NCI-H69 (cell line): ENCODE results near the gene PTPRN2.

Experiments
- DNase-seq: peaks from one replicate; lab custom pipeline; 2025; lab: John Stamatoyannopoulos, UW

The PTPRN2 gene

GRCh38 chr7:158070222-158070920 lies 517.3 kb downstream of the PTPRN2 start:
- DNase-seq: no peak

- no peak for DNase-seq
Measured at GRCh38 chr7:158068853-158069252, 518.8 kb downstream of the PTPRN2 start.

DNA sequence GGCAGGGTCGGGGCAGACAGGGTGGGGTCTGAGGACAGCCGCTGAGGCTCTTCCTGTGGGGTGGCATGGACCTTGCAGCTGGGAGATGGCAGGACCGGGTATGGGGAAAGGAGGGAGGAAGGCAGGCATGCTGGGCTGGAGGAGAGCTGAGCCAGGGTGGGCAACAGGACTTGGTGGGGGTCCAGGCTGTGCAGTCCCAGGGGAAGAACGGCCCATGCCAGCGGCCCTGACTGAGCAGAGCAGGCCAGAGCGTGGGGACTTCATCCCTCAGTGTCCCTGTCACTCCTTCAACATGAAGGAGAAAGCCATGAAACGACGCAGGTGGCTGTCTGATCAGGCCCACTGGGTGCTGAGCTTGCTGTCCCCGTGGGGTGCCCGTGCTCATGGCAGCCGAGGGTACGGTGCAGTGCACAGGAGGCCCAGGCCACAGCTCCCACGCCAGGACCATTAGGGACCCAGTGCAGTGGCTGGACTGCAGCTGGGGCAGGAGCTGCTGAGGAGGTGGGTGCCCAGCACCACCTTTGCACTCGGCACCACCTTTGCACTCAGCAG lies 519.6 kb downstream of the PTPRN2 start:
- no peak for DNase-seq

DNA sequence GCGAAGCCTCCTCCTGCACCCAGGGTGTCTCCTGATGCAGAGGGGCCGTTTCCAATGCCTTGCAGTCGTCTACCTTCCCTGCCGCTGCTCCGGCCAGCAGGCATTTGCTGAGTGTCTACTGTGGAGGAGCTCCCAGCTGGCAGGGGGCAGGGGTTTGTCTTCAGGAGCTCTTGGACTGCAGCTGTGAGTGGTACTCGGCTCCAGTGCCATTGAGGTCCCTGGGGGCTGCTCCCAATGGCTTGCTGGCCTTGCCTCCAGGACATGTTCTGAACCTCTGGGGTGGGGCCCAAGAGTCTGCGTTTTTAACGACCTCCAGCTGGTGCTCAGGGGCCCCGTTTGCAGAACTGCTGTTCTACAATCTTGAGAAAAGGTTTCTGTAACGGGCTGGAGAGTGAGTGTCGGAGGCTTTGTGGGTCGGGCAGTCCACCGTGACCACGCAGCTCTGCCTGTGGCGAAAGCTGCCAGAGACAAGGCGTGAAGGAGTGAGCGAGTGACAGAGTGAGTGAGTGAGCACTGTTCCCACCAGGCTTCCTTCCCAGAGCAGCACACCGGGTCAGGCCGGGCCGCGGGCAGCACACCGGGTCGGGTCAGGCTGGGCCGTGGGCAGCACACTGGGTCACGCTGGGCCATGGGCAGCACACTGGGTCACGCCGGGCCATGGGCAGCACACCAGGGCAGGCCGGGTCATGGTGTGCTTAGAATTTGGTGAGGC lies 520.2 kb downstream of the PTPRN2 start:
- DNase-seq: peak; percentile 56

GRCh38 chr7:158066085-158066484 lies 521.5 kb downstream of the PTPRN2 start:
- no peak for DNase-seq

DNA sequence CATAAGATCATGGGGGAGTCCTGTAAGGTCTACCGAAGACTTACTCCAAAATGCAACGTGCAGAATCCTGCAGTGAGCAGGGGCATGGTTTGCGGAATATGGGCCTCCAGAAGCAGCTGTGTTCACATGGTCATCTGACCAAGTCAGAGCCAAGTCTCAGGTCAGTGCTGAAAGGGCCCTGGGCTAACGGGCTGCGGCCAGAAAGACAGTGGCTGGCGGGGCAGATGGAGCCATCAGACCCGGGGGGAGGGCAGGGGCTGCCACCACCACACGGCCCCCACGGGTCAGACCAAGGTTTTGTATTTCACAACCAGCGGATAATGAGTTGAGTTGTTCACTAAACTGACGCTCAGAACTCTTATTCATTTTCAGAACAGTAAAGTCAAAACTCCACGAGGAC lies 522.3 kb downstream of the PTPRN2 start:
- DNase-seq: no peak

DNA sequence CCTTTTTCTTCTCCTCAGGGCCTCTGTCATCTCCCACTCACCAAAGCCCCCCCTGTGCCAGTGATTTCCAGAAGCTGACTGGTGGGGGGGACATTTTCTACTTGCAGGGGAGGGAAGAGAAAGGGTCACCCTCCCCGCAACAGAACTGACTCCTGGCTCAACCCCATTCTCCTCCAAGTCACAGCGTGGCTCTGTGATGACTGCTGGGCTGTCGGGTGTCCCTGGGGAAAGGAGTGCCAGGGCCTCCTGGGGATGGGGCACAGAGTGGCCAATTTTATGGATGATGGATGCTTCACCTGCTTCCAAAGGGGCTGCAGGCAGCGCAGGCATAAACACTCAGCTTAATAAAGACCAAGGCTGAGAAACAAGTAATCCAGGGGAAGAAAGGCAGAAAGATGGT lies 523.0 kb downstream of the PTPRN2 start:
- no peak for DNase-seq

DNA sequence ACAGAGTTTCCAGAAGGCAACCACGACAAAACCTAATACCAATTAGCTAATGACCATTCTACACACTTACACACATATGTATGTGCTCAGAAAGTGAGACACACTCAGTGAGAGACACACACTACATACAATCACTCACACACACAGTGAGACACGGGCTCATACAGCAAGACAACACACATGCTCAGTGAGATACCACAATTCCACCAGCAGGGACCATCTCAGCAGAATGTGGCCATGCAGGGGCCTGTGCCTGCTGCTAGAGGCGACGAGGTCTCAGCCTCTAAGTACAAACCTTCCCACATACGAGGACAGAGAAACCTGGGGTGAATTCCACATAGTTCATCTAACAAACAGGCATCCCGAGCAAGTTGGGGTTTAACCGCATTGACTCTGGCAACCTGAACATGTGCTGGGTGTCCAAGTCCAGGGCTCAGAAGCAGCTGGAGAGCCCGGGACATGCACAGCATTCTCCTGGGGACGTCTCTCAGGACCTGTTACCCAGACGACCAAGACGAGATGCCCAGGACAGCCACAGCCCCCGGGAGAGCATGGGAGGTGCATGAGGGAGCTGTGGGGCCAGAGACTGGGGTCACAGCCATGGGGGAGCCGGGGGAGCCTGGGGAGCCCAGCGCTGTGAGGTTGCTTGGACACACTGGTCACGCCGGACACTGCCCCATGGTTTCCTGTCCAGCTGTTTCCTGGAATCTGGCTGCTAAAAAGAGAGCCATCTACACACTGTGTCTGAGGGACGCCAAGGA lies 523.6 kb downstream of the PTPRN2 start:
- DNase-seq: no peak

- no peak for DNase-seq
Measured at GRCh38 chr7:158062661-158063060, 525.0 kb downstream of the PTPRN2 start.

DNA sequence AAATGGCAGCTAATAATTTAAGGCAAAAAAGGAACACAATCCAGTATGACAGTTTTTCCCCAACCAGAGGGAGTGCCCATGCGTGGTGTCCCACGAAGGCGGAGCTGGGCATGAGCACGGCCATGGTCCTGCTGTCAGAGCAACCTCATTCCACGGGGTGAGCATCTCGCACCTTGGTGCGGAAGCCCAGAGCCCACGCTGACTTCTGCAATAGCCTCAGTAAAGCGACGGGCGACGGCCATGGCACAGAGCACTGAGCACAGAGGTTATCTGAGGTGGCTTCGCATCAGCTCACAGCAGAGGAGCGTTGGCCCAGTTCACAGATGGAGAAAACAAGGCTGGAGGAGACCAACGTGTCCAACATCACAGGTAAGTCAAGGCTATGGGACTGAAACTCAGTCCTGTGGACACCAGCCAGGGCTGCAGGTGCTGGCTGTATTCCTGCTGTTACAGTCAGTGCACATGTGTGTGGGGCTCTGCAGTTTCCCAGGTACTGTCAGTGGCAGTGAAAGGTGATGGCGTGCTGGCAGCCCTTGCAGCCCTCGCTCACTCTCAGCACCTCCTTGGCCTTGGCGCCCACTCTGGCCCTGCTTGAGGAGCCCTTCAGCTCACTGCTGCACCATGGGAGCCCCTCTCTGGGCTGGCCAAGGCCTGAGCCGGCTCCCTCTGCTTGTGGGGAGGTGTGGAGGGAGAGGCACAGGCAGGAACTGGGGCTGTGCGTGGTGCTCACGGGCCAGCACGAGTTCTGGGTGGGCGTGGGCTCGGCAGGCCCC lies 525.6 kb downstream of the PTPRN2 start:
- DNase-seq: no peak

- no peak for DNase-seq
Measured at GRCh38 chr7:158061026-158061630, 526.5 kb downstream of the PTPRN2 start.

DNA sequence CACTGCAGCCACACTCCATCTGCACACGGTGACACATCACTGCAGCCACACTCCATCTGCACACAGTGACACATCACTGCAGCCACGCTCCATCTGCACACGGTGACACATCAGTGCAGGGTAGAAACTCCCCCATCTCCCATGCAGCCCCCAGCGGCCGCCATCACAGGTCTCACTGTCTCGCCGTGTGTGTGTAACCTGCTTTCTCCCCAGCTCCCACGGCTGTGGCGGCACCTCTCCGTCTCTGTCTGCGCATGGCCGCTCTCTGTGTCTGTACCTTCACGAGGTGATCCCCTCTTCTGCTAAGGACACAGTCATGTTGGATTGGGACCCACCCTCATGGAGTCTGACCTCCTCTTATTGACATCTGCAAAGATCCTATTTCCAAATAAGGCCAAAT lies 527.4 kb downstream of the PTPRN2 start:
- no peak for DNase-seq

- no peak for DNase-seq
Measured at GRCh38 chr7:158057446-158057845, 530.2 kb downstream of the PTPRN2 start.

DNA sequence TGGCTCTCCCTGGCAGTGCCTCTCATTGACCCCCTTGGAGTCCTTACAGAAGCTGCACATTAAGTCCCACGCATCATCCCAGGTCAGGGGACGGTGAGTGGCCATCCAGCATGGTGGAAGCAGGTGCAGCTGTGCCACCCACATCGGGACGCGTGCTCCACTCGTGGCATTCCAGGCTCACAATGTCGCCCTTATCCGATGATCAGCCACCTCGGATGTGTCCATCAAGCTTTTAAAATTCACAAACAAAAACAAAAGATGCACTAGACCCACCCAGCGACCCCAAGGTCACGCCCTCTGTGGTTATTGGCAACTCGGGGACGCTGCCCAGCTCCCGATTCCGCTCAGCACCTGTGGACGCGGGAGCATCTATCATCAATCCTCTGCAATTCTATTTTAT lies 530.9 kb downstream of the PTPRN2 start:
- DNase-seq: no peak

GRCh38 chr7:158055726-158056510 lies 531.7 kb downstream of the PTPRN2 start:
- no peak for DNase-seq

DNA sequence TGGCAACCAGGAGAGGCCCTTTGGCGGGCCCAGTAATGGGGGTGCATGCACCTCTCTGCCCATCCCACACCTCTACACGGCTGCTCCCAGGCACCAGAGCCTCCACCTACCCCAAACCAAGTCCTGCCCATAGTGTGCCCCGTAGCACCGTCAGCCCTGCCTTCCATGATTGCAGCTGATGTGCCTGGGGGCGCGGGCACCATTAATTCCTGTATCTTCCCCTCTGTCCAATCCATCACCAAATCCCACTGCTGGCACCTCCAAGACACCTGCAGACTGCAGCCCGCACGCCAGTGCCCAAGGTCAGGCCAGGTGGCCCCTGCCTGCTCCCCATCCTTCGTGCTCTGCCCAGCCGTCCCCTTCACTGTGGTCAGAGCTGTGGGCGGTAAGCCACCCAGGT lies 533.0 kb downstream of the PTPRN2 start:
- DNase-seq: no peak

- no peak for DNase-seq
Measured at GRCh38 chr7:158054081-158054480, 533.5 kb downstream of the PTPRN2 start.

DNA sequence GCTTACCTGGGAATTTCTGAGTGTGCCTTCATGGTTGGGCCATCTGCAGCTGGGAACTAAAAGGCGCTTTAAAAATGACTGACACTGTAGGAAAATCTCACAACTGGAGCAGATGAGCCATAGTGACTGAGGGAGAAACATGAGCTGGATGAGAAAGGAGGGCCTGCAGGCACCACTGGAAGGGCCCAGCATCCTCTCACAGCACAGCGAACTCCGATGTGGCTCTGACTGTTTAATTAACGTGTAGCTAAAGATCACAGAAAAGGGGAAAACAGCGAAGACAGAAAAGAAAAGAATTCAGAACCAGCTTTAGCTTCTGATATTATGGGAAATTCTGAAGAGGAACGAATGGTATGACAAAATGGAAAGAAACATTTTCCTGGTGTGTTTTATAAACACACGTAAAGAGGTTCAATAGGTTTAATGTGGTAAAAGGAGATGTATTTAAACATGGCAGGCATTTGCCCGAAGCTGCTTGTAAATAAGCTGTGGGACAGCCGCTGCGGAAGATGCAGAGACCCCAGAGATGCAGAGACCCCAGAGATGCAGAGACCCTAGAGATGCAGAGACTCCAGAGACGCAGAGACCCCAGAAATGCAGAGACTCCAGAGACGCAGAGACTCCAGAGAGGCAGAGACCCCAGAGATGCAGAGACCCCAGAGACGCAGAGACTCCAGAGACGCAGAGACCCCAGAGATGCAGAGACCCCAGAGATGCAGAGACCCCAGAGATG lies 534.3 kb downstream of the PTPRN2 start:
- no peak for DNase-seq

- no peak for DNase-seq
Measured at GRCh38 chr7:158052381-158053060, 535.1 kb downstream of the PTPRN2 start.
